ENCODE results near the gene LYRM4.

The LYRM4 gene

GRCh38 chr6:5206920-5207561 lies 53.7 kb downstream of the LYRM4 start:
- ChIA-PET CTCF (interaction anchor here (0.7 kb wide), 1 partner anchor 141 kb away, joined by 4 read pairs; no protein-coding TSS in a partner anchor), POLR2A (ENCODE audit: low non-redundant PET) (no interaction called here)
- DNase-seq (ENCODE audit: low spot score): no peak
- TF ChIP-seq, protein P1, sequence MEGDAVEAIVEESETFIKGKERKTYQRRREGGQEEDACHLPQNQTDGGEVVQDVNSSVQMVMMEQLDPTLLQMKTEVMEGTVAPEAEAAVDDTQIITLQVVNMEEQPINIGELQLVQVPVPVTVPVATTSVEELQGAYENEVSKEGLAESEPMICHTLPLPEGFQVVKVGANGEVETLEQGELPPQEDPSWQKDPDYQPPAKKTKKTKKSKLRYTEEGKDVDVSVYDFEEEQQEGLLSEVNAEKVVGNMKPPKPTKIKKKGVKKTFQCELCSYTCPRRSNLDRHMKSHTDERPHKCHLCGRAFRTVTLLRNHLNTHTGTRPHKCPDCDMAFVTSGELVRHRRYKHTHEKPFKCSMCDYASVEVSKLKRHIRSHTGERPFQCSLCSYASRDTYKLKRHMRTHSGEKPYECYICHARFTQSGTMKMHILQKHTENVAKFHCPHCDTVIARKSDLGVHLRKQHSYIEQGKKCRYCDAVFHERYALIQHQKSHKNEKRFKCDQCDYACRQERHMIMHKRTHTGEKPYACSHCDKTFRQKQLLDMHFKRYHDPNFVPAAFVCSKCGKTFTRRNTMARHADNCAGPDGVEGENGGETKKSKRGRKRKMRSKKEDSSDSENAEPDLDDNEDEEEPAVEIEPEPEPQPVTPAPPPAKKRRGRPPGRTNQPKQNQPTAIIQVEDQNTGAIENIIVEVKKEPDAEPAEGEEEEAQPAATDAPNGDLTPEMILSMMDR (conservative IDR thresholded peaks at IDR 0.05; ENCODE audit: low read depth): no peak
- no peak overlapping the region for H3K27ac ChIP-seq

DNA sequence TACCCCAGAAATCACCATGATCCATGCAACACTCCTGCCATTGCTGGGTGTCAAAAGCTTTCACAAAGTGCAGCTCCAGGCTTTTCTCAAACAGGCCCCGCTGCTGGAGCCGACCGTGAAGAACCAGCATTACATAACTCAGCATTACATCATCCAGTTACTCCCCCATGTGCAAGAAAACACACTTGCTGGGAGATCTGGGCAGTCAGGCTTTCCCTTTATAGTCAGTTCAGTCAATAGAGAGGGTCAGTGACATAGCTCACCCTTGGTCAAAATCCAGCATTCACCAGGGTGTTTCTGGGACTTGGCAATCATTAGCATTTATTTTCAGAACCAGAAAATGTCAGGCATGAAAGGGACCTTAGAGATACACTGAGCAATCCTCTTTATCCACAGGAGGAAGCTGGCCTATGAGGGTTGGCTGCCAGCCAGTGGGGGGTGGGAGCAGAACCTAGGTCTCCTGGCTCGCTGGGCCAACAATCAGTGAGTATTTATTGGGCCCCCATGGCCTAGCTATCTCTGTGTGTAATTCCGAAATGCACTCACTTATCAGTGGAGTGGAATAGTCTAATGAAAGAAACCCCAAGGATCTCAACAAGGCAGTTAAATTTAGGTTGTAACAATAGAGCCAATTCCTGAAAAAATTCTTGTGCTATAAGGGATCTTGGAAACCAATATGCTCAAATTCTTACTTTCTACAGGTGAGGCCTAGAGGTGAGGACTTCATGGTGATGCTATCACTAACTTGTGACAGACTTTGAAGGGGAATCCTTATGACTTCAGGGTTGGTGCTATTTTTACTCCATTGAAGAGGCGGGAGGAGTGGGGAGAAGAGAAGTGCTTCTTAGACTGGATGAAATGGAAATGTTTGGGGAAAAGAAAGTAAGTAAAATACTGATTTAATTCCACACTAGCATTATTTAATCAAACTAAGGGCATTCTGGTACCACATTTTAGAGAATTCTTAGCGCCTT lies 54.6 kb downstream of the LYRM4 start:
- TF ChIP-seq, protein P1 (conservative IDR thresholded peaks at IDR 0.05; ENCODE audit: low read depth): no peak
- no peak overlapping the region for H3K27ac ChIP-seq
- no peak for DNase-seq (ENCODE audit: low spot score)
- CTCF ChIA-PET: interaction anchor here (0.7 to 0.8 kb wide), 2 partner anchors 13 to 1068 kb away, joined by 4 to 5 read pairs; no protein-coding TSS in a partner anchor
- POLR2A ChIA-PET (ENCODE audit: low non-redundant PET): no interaction called here

DNA sequence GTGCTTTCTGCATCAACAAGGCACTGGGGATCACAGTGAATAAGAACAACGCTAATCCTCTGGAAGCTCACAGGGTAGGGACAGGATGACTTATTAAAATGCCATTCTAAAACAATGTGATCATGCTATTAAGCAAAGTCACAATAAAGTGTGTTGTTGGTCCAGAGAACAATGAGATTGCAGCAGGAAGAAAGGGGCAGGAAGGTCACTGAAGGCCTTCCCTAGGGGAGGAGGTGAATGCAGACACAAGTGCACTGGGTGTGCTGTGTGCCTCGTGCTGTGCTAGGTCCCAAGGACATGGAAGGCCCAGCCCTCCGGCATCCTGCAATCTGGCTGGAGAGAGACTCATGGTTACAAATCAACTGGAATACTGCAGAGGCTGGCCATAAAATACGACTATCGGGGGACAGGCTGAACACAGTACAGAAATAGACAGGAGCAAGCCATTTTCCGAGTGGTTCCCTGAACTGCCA lies 55.7 kb downstream of the LYRM4 start:
- H3K27ac ChIP-seq: no peak overlapping the region
- CTCF ChIA-PET: interaction anchor here (0.7 to 0.8 kb wide), 2 partner anchors 14 to 1069 kb away, joined by 4 to 5 read pairs; no protein-coding TSS in a partner anchor
- TF ChIP-seq, protein P1 (conservative IDR thresholded peaks at IDR 0.05; ENCODE audit: low read depth): no peak
- POLR2A ChIA-PET (ENCODE audit: low non-redundant PET): no interaction called here
- DNase-seq (ENCODE audit: low spot score): no peak

GRCh38 chr6:5204376-5204775 lies 56.4 kb downstream of the LYRM4 start:
- TF ChIP-seq, protein P1 (conservative IDR thresholded peaks at IDR 0.05; ENCODE audit: low read depth): no peak
- DNase-seq (ENCODE audit: low spot score): no peak
- ChIA-PET POLR2A (ENCODE audit: low non-redundant PET) (no interaction called here), CTCF (no interaction called here)
- no peak overlapping the region for H3K27ac ChIP-seq

- no peak for DNase-seq (ENCODE audit: low spot score)
- H3K27ac ChIP-seq: no peak overlapping the region
- TF ChIP-seq, protein P1 (conservative IDR thresholded peaks at IDR 0.05; ENCODE audit: low read depth): no peak
- CTCF ChIA-PET: no interaction called here
- POLR2A ChIA-PET (ENCODE audit: low non-redundant PET): no interaction called here
These were observed 57.2 kb downstream of the LYRM4 start for GRCh38 chr6:5203546-5203945.

- ChIA-PET POLR2A (ENCODE audit: low non-redundant PET) (no interaction called here), CTCF (no interaction called here)
- TF ChIP-seq, protein P1 (conservative IDR thresholded peaks at IDR 0.05; ENCODE audit: low read depth): no peak
- DNase-seq (ENCODE audit: low spot score): no peak
- no peak overlapping the region for H3K27ac ChIP-seq
These were observed 57.8 kb downstream of the LYRM4 start for GRCh38 chr6:5202941-5203340.
